ENCODE data around the gene JPH4.
"Not testable (repeated sequence)": the region's sequence is repeated elsewhere in the genome, so short reads cannot be mapped to it uniquely, and the experiment has no call there.

The JPH4 gene

GRCh38 chr14:23547924-23548323 lies 30.7 kb downstream of the JPH4 start:
- no peak for DNase-seq (ENCODE audit: low spot score)

GRCh38 chr14:23546450-23547035 lies 32.0 kb downstream of the JPH4 start:
- DNase-seq (ENCODE audit: low spot score), result no peak

GRCh38 chr14:23545740-23546365 lies 32.7 kb downstream of the JPH4 start:
- no peak for DNase-seq (ENCODE audit: low spot score)

GRCh38 chr14:23544511-23545447 lies 33.8 kb downstream of the JPH4 start:
- peak; percentile 50 for DNase-seq (ENCODE audit: low spot score)

- no peak for DNase-seq (ENCODE audit: low spot score)
These were observed 35.2 kb downstream of the JPH4 start for GRCh38 chr14:23543403-23543802.

- DNase-seq (ENCODE audit: low spot score), result no peak
These were observed 36.3 kb downstream of the JPH4 start for GRCh38 chr14:23542261-23542660.

- DNase-seq (ENCODE audit: low spot score), result no peak
These were observed 38.5 kb downstream of the JPH4 start for GRCh38 chr14:23540141-23540469.

- DNase-seq (ENCODE audit: low spot score), result peak; percentile 66
These were observed 39.1 kb downstream of the JPH4 start for GRCh38 chr14:23539248-23540140.

GRCh38 chr14:23538785-23539184 lies 39.8 kb downstream of the JPH4 start:
- DNase-seq (ENCODE audit: low spot score), result peak; percentile 75

- DNase-seq (ENCODE audit: low spot score), result no peak
These were observed 40.4 kb downstream of the JPH4 start for GRCh38 chr14:23538050-23538718.

- DNase-seq (ENCODE audit: low spot score), result no peak
These were observed 41.1 kb downstream of the JPH4 start for GRCh38 chr14:23537351-23538049.

- DNase-seq (ENCODE audit: low spot score), result not testable (repeated sequence)
These were observed 41.7 kb downstream of the JPH4 start for GRCh38 chr14:23536906-23537305.

GRCh38 chr14:23536494-23536893 lies 42.1 kb downstream of the JPH4 start:
- DNase-seq (ENCODE audit: low spot score), result no peak

GRCh38 chr14:23535943-23536342 lies 42.6 kb downstream of the JPH4 start:
- no peak for DNase-seq (ENCODE audit: low spot score)

- DNase-seq (ENCODE audit: low spot score), result no peak
These were observed 44.7 kb downstream of the JPH4 start for GRCh38 chr14:23533652-23534435.

GRCh38 chr14:23532658-23533057 lies 45.9 kb downstream of the JPH4 start:
- no peak for DNase-seq (ENCODE audit: low spot score)

GRCh38 chr14:23531391-23531790 lies 47.2 kb downstream of the JPH4 start:
- no peak for DNase-seq (ENCODE audit: low spot score)

- no peak for DNase-seq (ENCODE audit: low spot score)
These were observed 48.1 kb downstream of the JPH4 start for GRCh38 chr14:23530375-23531055.

- no peak for DNase-seq (ENCODE audit: low spot score)
These were observed 49.6 kb downstream of the JPH4 start for GRCh38 chr14:23529016-23529415.
